Caki2 (cell line): ENCODE data around the gene NME4. TPM values are rescaled to one million over a fixed set of nuclear protein-coding genes. Genes with fewer than 3 reads are reported as not detected.
"Not testable (repeated sequence)": the region's sequence is repeated elsewhere in the genome, so short reads cannot be mapped to it uniquely, and the experiment has no call there.

ENCODE experiments used
- DNase-seq: peaks from one replicate; pipeline ENCODE4 v3.0.0-alpha.2; 2015; ENCODE audit warnings: low read depth
- in situ Hi-C: cut with HindIII; loops from 2 replicates; pipeline ENCODE4 v1.10.0; 2016; ENCODE audit warnings: low sequenced_read_pairs, low pct_unique_long_range_greater_than_20kb, mixed read lengths
- total RNA-seq: library from RNA; depleted of rRNA; stranded (reverse); fragments of >200 nt; shearing (Covaris generic); gene quantifications from 2 replicates; pipeline ENCODE4 v1.2.3, GENCODE V29; 2014; ENCODE audit warnings: low replicate concordance

NME4 gene
- total RNA-seq, 1 experiment from 2014 or later, result 59.6 TPM

DNA sequence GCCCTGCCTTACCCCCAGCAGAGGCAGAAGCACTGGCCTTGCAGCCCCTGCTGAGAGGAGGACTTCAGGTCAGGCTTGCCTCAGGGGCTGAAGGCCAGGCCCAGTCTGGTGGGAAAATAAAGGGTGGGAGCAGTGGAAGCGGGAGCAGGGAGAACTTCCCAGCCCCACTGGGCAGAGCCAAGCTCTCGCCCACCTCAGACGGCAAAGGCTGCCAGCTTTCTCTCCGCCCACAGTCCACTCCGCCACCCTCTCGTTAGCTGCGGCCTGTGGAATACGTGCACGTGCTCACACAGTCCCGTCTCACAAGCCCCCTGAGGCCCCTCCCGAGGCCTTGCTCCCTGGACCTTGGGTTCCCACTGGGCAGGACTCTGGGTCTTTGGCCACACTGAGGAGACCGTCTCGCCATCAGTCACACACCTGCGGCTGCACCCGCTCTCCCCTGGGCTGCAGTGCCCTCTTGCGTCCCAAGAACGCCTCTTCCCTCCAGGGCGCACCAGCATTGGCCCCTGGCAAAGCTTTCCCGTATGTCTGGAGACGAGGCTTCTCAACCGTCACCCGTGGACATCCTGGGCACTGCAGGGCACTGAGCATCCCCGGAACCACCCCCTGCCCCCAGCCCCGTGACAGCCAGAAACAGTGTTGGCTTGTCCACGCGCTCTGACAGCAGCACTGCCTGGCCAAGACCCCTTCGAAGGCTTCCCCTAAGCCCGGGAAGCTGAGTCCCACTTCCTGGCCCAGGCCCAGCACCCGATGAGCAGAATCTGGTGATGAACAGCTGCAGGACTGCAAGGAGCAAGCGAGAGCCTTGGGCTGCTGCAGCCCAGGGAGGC lies 34.9 kb upstream of the NME4 start:
- DNase-seq, result peak; percentile 77
- in situ Hi-C loops, result no loop called here

DNA sequence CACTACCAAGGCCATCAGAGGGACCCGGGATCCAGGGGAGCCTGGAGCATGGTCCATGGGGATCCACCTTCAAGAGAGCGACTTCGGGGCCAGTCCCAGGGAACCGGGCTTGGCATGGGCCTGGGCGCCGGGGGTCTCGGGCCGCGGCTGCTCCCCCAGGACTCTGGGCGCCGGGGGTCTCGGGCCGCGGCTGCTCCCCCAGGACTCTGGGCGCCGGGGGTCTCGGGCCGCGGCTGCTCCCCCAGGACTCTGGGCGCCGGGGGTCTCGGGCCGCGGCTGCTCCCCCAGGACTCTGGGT lies 34.3 kb upstream of the NME4 start:
- in situ Hi-C loops, DNase-seq: not testable (repeated sequence)

DNA sequence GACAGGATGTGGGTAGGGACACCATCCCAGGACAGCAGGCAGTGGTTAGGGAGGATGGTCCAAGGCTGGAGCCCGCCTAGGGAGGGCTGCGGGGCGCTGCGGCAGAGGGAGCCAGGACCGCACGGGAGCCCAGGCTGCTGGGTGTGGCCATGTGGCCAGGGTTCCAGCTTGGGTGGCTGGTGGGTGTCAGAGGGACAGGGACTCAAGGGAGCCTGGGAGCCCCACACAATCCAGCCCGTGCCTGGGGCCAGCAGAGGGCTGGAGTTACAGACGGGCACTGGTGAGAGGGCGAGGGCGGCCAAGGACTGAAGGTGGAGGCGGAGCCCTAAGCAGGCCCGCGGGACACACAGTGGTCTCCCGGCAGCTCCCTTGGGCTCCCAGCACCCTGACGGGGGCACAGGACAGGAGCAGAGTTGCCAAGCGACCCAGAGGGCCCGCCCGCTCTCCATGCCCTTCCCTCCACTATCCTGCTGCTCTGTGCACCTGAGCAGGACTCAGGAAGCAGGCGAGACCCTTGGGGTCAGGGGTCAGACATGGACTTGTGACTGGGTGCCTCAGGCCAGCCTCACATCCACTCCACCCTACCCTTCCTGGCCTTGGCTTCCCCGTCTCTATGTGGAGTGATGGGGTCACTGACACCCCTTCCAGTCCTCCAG lies 33.8 kb upstream of the NME4 start:
- in situ Hi-C loops, result no loop called here
- no peak for DNase-seq

DNA sequence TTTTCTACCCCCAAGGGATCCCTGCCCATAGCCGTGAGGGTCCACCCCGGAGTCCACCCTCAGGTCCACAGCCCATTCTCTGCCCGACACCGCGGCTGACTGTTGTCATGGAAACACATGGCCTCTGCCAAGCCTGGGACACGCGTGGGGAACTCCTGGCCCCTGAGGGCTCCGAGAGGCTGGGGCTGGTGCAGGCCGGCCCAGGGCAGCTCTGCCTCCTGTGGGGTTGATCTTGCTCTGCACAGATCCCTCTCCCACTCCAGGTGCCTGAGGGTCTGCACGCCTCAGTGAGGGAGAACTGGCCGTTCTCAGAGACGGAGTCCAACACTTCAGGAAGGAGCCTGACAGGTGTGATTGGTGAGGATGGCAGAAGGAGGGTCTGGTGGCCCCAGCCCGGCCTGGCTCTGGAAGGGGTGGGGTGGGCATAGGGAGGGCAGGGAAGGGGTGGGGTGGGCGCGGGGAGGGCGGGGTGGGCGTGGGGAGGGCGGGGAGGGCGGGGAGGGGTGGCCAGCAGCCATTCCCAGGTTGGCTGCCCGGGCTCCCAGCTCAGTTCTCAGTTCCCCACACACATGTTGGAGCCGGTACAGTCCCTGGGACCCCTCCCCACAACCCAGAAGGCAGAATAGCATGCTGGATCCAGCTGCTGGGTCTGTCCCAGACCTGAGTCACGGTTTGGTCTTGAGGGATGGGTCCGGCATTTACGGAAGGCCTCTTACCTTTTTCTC lies 33.1 kb upstream of the NME4 start:
- in situ Hi-C loops, result no loop called here
- no peak for DNase-seq

DNA sequence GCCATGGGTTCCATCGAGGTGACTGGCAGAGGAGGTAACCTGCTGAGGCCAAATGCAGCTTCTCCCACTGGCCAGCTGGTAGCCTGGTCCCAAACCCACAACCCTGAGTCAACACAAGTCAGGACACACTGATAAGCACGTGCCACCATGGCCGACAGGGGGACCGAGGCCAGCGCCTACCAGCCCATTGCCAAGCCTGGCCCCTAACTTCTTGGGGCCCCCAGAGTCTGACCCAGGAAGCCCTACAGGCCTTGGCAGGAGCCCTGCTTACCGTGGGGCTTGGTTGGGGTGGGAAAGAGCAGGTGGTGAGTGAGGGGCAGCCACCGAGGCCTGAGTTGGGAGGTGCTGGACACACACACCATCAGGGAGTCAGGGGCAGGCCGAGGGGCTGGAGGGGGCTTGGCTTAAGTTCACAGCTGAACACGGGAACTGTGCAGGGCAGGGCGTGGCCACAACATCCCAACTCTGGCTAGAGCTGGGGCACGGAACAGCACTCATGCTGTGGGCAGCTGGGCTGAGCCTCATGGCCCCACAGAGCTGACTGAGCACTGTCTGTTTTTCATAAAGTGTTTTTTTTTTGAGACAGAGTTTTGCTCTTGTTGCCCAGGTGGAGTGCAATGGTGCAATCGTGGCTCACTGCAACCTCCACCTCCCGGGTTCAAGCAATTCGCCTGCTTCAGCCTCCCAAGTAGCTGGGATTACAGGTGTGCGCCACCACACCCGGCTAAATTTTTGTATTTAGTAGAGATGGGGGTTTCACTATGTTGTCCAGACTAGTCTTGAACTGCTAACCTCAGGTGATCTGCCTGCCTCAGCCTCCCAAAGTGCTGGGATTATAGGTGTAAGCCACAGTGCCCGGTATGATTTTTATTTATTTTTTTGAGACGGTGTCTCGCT lies 32.2 kb upstream of the NME4 start:
- DNase-seq, result no peak

DNA sequence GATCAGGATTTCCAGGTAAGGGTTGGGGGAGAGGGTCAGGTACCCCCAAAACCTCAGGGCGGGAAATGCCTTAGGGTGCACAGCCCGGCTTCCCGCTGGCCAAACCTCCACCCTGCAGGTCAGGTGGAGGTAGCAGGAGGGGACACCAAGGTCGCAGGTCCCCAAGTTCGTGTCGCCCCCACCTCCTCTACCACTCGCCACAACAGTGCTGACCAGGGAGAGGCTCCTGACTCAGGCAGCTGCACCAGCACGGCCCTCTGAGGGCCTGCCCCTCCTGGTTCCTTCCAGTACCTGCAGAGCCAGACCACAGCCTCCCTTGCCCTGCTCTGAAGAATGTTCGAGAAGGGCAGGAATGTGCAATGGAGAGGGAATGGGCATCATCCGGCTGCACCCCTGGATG lies 30.5 kb upstream of the NME4 start:
- no peak for DNase-seq
- in situ Hi-C loops, result no loop called here

More for the DNA sequence above, 32.2 kb upstream of the NME4 start:
- in situ Hi-C loops, result no loop called here

DNA sequence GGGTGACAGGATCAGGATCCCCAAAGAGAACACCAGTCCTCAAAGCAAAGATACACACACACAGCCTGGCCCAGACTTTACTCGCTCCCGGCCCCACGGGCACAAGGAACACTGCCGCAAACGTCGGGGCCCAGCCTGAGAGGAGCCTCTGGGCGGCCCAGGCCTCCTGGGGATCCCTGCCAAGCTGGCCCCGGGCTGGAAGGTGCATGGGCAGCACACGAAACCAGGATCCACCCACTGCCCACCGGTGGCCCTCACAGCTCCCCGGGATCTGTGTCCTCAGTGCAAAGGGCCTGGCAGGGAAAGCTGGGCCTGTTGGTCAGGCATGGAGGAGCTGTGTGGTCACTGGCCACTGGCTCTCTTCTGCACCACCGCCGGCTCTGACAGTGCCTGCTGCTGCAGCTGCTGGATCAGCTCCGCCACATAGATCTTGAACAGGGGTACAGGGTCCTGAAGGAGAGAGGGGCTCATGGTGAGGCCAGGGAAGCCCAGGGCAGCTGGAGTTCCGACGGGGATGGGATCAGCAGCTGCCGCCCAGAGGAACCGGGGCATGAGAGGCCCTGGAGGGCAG lies 29.6 kb upstream of the NME4 start:
- no peak for DNase-seq
- in situ Hi-C loops, result no loop called here

DNA sequence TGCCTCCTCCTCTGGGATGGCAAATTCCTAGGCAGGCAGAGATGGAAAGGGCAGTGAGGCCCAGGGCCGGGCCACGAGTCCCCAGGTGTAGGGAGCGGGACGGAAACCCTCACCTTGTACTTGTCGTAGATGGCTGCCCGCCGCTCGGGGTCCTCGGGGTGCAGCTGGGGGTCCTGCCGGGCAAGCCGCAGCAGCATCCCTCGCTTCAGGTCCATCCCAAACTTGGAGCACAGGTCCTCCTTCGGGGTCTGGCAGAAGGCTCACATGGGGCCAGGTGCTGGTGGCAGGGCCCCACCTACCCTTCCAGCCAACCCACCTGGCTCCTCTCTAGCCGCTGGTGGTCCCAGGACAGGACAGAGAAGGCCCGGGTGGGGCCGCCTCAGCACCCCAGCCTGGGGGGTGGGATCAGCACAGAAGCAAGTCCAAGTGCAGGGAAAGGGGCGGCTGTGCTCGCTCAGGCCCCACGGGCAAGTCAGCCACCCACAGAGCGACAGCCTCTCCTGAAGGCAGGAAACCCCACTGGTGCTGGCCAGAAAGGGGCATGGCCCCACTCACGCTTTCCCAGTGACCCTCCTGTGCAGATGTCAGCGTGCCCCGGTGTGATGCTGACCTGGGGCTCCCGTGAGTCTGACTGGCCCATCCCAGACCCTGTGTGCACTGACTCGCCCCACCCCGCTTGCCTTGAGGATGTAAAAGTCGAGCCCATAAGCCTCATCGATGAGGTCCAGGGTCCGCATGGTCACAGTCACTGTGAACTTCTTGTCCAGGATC lies 28.4 kb upstream of the NME4 start:
- in situ Hi-C loops, result no loop called here

DNA sequence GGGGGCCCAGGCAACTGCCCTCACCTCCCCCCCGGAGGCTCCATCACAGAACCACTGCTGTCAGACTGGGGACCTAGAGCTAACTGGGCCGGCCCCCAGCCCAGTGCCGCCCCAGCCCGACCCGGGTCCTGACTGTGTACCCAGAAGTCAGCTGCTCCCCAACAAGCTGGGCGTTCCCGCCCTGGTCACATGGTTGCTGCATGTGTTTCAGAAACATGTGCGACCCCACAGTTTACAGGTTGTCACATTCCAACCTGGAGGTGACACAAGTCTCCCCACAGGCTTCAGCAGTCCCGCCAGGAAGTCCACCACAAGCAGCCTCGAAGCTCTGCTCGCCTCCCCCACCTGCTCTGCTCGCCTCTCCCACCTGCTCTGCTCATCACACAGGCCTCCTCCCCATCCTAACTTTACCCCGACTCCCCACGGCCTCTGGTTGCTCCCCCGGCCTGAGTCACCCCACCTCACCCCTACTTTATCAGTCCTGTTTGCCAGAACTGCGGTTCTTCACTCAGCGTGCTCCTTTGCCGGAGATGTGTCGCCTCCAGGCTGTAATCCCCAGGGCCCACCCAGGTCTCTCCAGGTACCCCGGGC lies 27.6 kb upstream of the NME4 start:
- DNase-seq, result no peak
- in situ Hi-C loops, result no loop called here

More for the DNA sequence above, 28.4 kb upstream of the NME4 start:
- no peak for DNase-seq

DNA sequence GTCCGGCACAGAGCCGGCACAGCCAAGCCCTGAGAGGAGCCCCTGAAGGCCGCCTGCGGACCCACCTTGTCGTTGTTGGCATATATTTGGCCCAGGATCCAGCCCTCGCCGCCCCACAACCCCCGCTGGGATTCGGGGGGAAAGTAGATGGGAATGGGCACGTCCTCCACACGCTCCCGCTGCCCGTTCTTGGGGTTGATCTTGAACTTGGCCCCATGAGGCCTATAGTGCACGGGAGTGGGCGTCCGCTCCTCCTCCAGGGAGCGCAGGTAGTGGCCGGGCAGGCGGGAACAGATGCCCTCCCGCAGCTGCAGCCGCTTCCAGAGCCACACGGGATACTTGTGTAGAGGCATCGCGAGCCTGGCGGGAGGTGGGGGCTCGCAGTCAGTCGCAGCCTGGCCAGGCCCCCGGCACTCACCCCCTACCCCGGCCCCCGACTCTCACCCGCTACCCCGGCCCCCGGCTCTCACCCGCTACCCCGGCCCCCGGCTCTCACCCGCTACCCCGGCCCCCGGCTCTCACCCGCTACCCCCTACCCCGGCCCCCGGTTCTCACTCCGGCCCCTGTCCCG lies 27.0 kb upstream of the NME4 start:
- in situ Hi-C loops, result no loop called here
- no peak for DNase-seq

DNA sequence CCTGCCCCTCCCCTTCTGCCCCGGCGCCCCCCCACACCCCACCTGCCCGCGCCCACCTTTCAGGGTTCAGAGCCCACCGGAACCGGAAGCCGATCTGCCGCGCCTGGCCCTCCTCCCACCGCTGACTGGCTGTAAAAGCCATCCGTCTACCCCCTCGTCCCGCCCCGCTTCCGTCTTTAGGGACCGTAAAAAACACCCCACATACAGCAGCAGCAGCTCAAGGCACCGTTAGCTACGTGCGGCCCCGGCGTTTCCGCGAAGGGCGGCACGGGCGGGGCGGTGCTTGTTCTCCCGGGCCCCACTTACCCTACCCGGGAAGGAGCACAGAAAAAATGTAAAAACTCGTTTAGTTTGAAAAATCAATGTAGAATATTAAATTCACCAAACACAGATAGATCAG lies 26.6 kb upstream of the NME4 start, which contains the start of gene MRPL28:
TSS of gene MRPL28 (minus strand) at position 96 of the 400 bp plus-strand sequence. CDS start 320 bp downstream, outside the sequence.
- in situ Hi-C loops, result no loop called here
- DNase-seq, result peak; percentile 96

DNA sequence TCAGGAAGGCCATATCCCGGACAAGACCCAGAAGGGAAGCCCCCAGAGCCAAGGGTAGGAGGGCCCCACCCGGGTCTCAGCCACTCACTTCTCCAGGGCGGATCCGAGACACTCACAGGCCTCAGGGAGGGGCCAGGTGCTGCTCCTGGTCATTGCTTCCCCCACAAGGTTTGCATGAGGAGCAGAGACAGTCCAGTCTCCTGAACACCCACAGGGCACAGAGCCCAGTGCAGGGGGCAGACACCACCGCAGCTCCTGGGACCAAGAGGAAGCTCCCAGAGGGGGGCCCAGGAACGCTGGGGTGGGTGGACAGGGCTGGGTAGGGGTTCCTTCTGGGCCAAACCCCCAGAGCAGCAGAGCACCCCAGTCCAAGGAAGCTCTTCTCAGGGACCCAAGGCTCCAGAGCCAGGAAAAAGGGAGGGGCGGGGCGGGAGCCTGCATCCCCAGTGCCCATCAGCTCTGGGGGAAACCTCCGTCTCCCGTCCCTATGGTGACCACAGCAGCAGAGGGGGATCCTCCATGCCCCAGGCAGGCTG lies 26.0 kb upstream of the NME4 start:
- DNase-seq, result no peak
- in situ Hi-C loops, result no loop called here

DNA sequence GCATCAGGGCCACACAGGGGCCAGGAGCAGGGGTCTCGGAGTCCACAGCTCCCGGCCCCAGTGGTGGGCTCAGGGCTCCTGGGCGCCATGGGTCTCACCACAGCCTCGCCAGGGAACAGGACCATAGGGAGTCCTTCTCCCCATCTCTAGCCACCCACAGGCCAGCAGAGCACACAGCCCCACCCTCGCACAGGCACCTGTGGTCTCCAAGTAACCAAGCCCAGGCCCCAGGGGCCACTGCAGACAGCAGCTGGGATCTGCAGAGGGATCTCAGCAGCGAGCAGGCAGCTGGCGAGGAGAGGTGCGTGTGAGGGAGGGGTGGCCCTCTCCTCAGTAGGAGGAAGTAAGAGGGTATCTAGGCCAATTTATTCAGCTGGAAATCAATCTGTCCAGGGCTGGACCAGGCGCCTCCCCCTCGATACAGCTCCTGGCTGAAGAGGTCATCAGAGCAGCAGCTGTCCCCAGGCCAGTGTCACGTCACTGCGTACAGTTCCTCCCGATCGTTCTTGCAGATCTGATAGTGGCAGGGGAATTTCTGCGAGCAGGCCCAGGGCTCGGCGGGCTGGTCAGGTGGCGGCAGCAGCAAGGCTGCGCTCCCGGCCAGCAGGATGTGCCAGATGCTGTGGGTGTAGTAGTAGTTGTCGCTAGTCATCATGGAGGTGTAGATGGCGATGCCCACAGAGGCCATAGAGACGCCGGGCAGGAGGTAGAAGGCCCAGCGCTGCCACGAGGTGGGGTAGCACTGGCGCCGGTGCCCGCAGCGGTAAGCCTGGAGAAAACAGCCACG lies 25.3 kb upstream of the NME4 start:
- DNase-seq, result no peak
- in situ Hi-C loops, result no loop called here

DNA sequence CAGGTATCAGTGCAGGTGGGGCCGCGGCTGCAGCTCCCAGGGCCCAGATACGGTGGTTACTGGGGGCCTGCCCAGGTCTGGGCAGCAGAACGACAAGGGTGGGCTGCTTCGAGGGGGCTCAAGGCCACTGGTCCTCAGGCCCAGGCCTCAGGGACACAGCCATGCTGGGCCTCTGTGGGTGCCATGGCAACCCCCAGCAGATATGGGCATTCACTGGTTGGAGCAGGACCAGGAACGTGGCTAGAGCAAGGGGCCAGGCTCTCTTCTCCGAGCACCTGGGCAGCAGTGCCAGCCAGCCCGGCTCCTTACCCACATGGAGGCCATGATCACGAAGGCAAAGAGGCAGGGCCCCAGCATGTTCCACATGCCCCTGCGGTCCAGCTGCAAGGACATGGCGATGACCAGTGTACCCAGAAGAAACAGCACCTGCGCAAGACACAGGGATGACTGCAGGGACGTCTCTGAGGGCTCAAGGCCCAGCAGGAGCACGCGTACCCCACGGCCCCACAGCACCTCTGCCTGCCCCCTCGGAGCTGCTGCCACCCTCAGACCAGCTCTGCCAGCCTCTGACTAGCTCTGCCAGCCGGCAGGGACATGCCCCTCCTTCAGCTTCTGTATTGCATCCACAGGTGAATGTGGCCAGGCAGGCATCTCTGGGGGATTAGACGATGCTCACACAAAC lies 24.6 kb upstream of the NME4 start:
- DNase-seq, result no peak
- in situ Hi-C loops, result no loop called here

DNA sequence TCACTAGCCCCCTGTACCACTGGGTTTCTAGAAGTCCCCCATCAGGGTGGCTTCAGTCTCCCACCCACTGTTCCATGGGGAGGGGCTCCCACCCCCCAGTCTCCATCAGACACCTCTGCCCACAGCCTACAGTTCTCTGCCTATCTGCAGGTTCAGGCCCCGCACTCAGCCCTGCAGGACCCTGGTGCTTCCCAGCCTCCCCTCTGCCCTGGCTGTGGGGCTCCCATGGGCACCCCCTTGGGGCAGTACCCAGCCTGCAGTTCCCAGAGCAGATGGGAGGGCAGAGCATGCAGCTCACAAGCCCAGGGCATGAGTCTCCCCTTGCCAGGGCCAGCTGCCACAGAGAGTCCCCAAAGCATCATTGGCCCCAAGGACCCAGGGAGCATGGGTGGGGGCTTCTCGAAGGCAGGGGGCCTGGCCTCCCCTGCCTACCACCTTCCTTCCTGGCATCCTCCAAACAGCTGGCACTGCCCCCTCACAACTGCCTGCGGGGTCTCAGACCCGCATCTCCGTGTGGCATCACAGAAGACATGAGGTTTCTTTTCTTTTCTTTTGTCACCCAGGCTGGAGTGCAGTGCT lies 23.9 kb upstream of the NME4 start:
- no peak for DNase-seq
- in situ Hi-C loops, result no loop called here
